BLaER1 (cell line): ENCODE measurements around the gene HOXA2.

Source experiments
- H3K27ac ChIP-seq: shearing (Covaris generic); formaldehyde crosslinking; 2 replicates; pipeline ENCODE4 v1.8.1; 2022
- H3K27me3 ChIP-seq: shearing (Covaris generic); formaldehyde crosslinking; 2 replicates; pipeline ENCODE4 v1.8.1; 2022
- H3K36me3 ChIP-seq: shearing (Covaris generic); formaldehyde crosslinking; 2 replicates; pipeline ENCODE4 v1.8.1; 2022
- H3K4me1 ChIP-seq: shearing (Covaris generic); formaldehyde crosslinking; 2 replicates; pipeline ENCODE4 v1.8.1; 2022
- H3K4me2 ChIP-seq: shearing (Covaris generic); formaldehyde crosslinking; 2 replicates; pipeline ENCODE4 v1.8.1; 2022
- H3K4me3 ChIP-seq: shearing (Covaris generic); formaldehyde crosslinking; 2 replicates; pipeline ENCODE4 v1.8.1; 2022
- H3K9ac ChIP-seq: shearing (Covaris generic); formaldehyde crosslinking; 2 replicates; pipeline ENCODE4 v1.8.1; 2022
- H3K9me3 ChIP-seq: shearing (Covaris generic); formaldehyde crosslinking; 2 replicates; pipeline ENCODE4 v1.8.1; 2022
- H4K20me1 ChIP-seq: shearing (Covaris generic); formaldehyde crosslinking; 2 replicates; pipeline ENCODE4 v1.8.1; 2022
- Cebpa-rat ChIP-seq: shearing (Covaris generic); IDR thresholded peaks from 2 replicates; pipeline ENCODE4 v1.8.1; 2022

HOXA2 gene

DNA sequence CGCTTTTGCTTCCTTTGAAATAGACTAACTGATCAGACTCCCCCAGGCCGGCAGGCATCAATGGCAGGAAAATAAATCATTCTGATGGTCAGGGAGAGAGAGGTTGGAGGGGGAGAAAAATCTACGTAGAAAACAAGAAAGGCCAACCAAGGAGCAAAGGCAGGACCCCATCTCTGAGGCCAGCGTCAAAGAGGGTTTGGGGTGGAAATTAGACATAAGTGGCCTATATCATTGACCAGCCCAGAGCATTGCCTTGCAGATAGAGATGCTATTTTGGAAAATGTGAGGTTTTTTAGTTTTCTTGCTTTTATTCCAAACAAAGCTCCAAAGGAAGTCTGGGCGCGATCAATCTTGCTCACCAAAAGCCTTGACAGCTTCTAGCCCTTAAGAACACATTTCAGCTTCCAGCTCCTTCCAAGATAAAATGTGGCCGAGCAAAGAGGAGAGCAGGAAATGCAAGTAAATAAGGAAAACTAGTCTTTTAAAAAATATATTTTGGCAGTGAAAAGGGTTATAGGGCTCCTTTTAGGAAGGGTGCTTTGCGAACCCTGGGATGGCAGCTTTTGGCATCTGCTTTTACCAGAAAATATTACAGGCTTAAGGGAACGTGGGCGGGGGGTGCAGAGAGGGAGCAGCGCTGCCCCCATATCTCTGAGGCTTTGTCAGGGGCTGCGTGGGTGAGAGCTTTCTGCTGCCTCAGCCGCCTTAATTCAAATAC is 2.0 kb upstream of the HOXA2 start:
- no peak overlapping the region for H3K4me3 ChIP-seq
- no peak overlapping the region for H3K9ac ChIP-seq
- no peaks in the 10 kb centered on the region for H3K36me3 ChIP-seq
- H3K27me3 ChIP-seq, result no peaks in the 10 kb centered on the region
- H3K4me2 ChIP-seq, result no peak overlapping the region
- H3K27ac ChIP-seq, result no peak overlapping the region
- H3K9me3 ChIP-seq, result peaks cover 56% of the 10 kb centered on the region
- no peak for TF ChIP-seq Cebpa-rat
- H4K20me1 ChIP-seq, result no peaks in the 10 kb centered on the region
- H3K4me1 ChIP-seq, result no peaks in the 10 kb centered on the region

DNA sequence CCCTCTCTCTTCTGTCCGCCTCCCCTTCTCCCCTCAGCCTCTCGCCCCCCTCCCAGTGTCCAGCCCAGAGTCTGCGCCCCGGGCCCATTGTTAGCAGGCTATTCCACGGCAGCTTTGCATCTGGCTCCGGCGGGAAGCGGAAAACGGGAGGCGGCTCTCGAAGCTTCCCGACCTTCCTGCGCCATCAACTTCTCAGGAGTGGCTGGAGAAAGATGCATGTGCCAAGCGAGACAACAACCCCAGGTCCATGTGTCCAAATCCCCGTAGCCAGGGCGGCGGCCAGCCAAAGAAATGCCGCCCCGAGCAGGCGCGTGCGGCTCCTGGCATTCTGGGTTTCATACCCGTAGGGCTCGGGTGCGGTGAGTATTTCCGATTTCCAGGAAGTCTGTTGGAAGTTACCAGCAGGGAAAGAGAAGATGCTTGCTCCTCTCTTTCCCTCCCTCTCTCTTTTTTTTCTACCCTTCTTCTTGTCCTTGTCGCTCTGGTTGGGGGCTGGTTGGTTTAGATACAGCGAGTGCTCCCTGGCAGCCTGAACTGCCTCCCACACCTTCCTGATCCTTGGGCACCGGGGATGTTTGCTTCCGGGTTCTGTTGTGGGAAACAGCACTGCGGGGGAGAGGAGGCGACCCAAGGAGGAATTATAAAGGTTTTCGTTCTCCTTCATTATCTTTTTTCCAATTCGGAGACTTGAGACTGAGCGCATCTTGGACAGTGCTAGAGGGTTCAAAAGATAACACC is 1.2 kb upstream of the HOXA2 start:
- Histone ChIP-seq H3K27me3 (peaks cover 6% of the 10 kb centered on the region; the same call in 1 of the 2 replicates), H3K9ac (no peak overlapping the region), H3K4me1 (no peaks in the 10 kb centered on the region)

DNA sequence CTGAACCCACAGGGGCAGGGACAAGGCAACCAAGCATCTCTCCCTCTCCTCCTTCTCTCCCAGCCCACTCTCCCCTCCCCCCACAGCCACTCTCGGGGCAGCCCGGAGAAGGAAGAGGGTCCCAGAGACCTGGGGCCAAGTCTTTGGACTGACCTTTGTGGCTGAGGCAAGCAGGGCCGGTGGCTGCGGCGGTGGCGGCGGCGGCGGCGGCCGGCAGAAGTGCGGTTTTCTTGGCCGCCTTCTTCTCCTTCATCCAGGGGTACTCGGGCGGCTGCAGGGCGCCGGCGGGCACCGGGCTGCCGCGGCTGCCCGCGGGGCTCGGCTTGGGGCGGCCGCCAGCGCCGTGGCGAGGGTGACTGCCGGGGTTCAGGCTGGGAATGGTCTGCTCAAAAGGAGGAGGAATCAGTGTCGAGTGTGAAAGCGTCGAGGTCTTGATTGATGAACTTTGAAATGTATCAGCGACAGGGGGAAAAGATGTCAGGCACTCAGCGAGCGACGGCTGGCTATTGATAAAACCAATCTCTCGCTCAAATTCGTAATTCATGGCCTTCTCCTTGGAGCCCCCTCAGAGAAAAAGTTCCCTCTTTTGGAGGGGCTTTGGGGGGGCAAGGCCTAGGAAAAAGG is 414 bp downstream of the HOXA2 start:
- Histone ChIP-seq H3K9me3 (peaks cover 50% of the 10 kb centered on the region), H3K27ac (no peak overlapping the region), H4K20me1 (no peaks in the 10 kb centered on the region), H3K4me2 (no peak overlapping the region), H3K4me1 (no peaks in the 10 kb centered on the region), H3K36me3 (no peaks in the 10 kb centered on the region), H3K9ac (no peak overlapping the region), H3K27me3 (peaks cover 11% of the 10 kb centered on the region; the same call in 1 of the 2 replicates), H3K4me3 (no peak overlapping the region)
- TF ChIP-seq Cebpa-rat, result no peak

More for the DNA sequence above, 1.2 kb upstream of the HOXA2 start:
- Histone ChIP-seq H3K4me2 (no peak overlapping the region), H3K4me3 (no peak overlapping the region), H3K27ac (no peak overlapping the region), H4K20me1 (no peaks in the 10 kb centered on the region), H3K9me3 (peaks cover 50% of the 10 kb centered on the region), H3K36me3 (no peaks in the 10 kb centered on the region)
- TF ChIP-seq Cebpa-rat, result no peak

DNA sequence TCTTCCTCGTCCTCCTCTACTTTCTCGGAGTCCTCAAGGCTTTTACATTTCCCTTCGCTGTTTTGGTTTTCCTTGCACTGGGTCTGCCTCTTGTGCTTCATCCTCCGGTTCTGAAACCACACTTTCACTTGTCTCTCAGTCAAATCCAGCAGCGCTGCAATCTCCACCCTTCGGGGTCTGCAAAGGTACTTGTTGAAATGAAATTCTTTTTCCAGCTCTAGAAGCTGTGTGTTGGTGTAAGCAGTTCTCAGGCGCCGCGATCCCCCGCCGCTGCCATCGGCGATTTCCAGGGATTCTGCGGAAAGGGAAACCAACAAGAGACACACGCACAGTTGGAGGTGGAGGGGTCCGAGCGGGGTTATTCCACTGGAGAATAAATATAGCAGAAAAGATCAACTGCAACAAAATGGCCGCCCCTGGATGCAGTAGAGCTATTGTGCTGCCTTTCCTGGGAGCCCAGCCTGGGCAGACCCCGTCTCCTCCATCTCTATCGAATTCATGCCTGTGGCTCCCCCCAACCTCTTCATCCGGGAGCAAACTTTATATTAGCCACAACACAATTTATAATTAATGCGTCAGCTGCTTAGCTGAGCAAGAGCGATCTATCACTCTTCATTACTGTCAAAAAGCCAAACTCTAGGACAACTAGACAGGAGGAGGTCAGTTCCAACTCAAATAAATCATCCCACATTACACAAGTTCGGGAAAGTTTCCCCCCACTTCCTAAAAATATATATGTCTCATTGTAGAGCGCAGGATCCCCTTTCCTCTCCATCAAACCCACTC is 1.1 kb downstream of the HOXA2 start:
- H3K36me3 ChIP-seq, result no peaks in the 10 kb centered on the region
- peaks cover 11% of the 10 kb centered on the region; the same call in 1 of the 2 replicates for H3K27me3 ChIP-seq
- no peak overlapping the region for H3K4me3 ChIP-seq
- no peak overlapping the region for H3K9ac ChIP-seq
- TF ChIP-seq Cebpa-rat, result no peak
- peaks cover 50% of the 10 kb centered on the region for H3K9me3 ChIP-seq
- no peaks in the 10 kb centered on the region for H4K20me1 ChIP-seq
- H3K27ac ChIP-seq, result no peak overlapping the region
- no peaks in the 10 kb centered on the region for H3K4me1 ChIP-seq
- no peak overlapping the region for H3K4me2 ChIP-seq

DNA sequence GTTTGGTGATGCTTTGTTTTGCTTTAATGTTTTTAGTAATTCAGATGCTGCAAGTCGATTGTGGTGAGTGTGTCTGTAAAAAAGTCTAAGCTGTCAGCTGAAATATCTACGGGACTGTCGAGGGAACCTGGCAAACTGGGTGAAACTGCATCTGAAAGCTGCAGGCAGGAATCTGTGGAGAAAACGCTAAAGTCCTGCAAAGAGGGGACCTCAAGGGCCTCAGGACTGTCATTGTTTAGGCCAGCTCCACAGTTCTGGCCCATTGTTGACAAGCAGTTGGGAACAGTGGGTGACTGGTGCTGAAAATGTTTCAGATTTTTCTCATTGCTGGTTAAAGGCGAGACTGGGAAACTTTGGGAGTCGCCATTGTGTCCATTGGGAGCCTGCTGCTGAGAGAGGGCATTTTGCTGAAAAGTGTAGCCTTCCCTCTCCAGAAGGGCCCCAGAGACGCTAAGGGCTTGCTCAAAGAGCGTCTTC is 1.8 kb downstream of the HOXA2 start:
- H3K27me3 ChIP-seq, result peaks cover 11% of the 10 kb centered on the region; the same call in 1 of the 2 replicates
- no peak overlapping the region for H3K27ac ChIP-seq
- no peaks in the 10 kb centered on the region for H3K36me3 ChIP-seq
- no peak for TF ChIP-seq Cebpa-rat
- no peak overlapping the region for H3K4me2 ChIP-seq
- no peaks in the 10 kb centered on the region for H4K20me1 ChIP-seq
- peaks cover 52% of the 10 kb centered on the region for H3K9me3 ChIP-seq
- no peak overlapping the region for H3K4me3 ChIP-seq
- H3K9ac ChIP-seq, result no peak overlapping the region
- H3K4me1 ChIP-seq, result no peaks in the 10 kb centered on the region

DNA sequence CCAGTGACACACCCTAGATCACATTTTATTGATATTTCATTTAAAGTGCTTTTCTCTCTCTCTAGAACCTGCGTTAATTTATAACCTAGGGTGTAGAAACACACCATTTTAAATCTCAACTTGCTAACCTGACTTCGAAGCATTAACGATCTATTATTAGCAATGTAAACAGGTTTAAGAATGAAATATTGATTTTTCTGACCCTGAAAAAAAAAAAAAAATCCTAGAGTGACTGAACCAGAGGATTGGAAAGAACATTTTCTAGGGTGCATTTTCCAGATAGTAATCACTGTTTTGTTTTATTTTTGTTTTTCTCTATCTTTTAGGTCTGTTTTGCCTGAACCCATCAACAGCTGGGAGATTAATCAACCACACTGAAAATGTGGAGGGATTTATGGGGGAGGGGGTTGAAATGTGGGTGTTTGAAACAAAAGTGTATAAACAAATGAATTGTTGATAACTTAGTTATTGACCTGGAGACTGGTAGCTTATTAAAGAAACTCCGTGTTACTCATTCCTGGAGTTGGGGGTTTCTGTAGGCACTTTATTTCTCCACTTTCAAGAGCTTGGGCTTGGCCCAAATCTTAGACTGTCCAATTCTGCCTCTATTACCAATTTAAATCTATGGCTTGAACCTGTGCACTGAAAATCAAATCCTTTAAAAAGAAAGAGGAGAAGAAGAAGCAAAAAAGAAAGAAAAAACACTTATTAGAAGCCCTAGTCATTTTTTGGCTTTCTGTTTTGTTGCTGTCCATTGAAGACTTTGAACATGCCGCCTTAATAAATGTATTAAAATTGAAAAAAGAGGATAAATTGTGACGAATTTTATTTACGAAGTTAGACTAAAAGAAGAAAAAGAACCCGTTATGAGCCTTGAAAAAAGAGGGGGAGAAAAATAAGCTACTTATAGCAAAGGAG is 2.8 kb downstream of the HOXA2 start:
- Histone ChIP-seq H3K4me2 (no peak overlapping the region), H3K27me3 (peaks cover 11% of the 10 kb centered on the region; the same call in 1 of the 2 replicates), H3K36me3 (no peaks in the 10 kb centered on the region), H4K20me1 (no peaks in the 10 kb centered on the region), H3K4me1 (no peaks in the 10 kb centered on the region), H3K27ac (no peak overlapping the region), H3K4me3 (no peak overlapping the region), H3K9me3 (peaks cover 59% of the 10 kb centered on the region), H3K9ac (no peak overlapping the region)
- TF ChIP-seq Cebpa-rat, result no peak

DNA sequence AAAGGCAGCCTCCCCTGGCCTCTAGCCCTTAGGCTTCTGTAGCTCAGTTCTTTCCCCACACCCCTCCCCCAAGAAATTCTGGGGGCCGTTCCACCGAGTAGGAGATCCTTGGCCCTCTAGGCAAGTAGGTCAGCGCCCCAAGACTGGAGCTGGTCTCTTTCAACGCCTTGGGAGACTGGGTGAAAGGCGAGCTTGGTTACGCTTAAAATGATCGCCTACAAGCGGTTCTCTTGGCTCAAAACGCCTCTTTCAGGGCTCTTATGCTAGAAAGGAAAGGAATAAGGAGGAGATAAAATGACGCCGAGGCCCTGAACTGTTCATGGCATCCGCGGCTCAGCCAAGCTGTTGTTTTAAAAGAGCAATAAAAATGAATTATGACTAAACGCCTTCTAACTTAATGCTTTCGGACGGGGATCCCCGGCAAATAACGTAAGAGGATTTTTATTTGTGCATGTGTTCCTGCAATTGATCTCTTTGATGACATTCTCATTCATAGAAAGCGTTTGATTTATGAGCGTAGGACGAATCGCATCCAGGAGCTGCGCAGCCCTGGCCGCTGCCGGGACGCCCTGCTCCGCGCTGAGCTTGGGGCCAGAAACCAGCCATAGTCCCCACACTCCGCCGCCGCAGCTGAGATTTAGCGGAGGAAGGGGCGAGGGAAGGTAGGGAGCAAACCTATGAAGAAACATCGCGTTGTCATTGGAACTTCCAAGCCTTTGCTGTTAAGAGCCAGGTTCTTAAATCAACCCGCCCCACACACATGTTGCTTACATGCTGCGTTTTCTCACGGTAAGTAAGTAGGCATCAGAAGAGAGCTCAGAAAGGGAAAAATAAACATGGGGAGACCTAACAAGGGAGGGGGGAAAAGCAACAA is 3.7 kb downstream of the HOXA2 start:
- no peak for TF ChIP-seq Cebpa-rat
- peaks cover 11% of the 10 kb centered on the region; the same call in 1 of the 2 replicates for H3K27me3 ChIP-seq
- no peaks in the 10 kb centered on the region for H3K4me1 ChIP-seq
- H3K27ac ChIP-seq, result no peak overlapping the region
- no peak overlapping the region for H3K9ac ChIP-seq
- H3K36me3 ChIP-seq, result no peaks in the 10 kb centered on the region
- H3K4me2 ChIP-seq, result no peak overlapping the region
- H3K9me3 ChIP-seq, result peaks cover 55% of the 10 kb centered on the region
- no peaks in the 10 kb centered on the region for H4K20me1 ChIP-seq
- H3K4me3 ChIP-seq, result no peak overlapping the region
